ENCODE results near the gene KCNS3. TPM values are rescaled to one million over a fixed set of nuclear protein-coding genes. Genes with fewer than 3 reads are reported as not detected.

KCNS3 gene
- total and polyA plus RNA-seq, 2 of the 13 experiments (the other 11 are each of a cell fraction or from before 2014, with no cell fraction given) = not detected

DNA sequence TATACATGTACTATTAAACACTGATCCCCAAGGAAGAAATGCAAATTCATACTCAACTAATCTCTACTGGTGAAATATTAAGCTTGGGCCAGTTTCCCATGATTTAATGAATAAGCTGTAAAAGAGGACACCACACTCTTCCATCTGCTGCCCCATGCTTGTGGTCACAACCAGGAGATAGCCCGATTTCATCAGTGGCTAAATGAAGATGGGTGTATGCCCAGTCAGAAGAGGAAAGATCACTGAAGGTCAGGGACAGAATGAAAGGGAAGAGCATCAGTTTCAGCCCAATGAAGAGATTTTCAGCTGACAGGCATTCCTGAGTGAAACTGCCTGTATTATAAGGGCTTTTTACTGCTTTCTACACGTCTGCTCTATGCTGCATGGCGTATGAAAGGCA is 103.5 kb downstream of the KCNS3 start (continued):
- TF ChIP-seq, protein P1, sequence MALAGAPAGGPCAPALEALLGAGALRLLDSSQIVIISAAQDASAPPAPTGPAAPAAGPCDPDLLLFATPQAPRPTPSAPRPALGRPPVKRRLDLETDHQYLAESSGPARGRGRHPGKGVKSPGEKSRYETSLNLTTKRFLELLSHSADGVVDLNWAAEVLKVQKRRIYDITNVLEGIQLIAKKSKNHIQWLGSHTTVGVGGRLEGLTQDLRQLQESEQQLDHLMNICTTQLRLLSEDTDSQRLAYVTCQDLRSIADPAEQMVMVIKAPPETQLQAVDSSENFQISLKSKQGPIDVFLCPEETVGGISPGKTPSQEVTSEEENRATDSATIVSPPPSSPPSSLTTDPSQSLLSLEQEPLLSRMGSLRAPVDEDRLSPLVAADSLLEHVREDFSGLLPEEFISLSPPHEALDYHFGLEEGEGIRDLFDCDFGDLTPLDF (CRISPR knock-in tag; IDR thresholded peaks at IDR 0.05) = no peak
- TF ChIP-seq, protein P2, sequence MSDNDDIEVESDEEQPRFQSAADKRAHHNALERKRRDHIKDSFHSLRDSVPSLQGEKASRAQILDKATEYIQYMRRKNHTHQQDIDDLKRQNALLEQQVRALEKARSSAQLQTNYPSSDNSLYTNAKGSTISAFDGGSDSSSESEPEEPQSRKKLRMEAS (IDR thresholded peaks at IDR 0.05) = no peak
- TF ChIP-seq BRCA1 (CRISPR knock-in tag; IDR thresholded peaks at IDR 0.05) (no peak), MIXL1 (CRISPR knock-in tag; IDR thresholded peaks at IDR 0.05) (no peak), HDAC2 (CRISPR knock-in tag; IDR thresholded peaks at IDR 0.05) (no peak), ZSCAN22 (CRISPR knock-in tag; IDR thresholded peaks at IDR 0.05) (no peak), CHD2 (IDR thresholded peaks at IDR 0.05; ENCODE audit: low read depth, low read length) (no peak), SRY (CRISPR knock-in tag; IDR thresholded peaks at IDR 0.05) (no peak), ZFP36L1 (CRISPR knock-in tag; IDR thresholded peaks at IDR 0.05) (no peak)
- TF ChIP-seq, protein P3, sequence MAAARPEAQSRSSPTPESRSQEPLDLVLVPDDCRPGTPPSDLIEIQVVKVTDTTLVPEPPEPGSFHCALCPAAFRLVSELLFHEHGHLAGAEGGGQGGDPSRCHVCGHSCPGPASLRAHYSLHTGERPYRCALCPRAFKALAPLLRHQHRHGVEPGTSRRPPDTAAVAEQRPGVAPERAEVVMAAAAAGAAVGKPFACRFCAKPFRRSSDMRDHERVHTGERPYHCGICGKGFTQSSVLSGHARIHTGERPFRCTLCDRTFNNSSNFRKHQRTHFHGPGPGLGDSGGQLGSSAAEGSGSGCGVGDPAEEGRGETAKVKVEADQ (CRISPR knock-in tag; IDR thresholded peaks at IDR 0.05; ENCODE audit: borderline replicate concordance) = no peak
- TF ChIP-seq, protein P4, sequence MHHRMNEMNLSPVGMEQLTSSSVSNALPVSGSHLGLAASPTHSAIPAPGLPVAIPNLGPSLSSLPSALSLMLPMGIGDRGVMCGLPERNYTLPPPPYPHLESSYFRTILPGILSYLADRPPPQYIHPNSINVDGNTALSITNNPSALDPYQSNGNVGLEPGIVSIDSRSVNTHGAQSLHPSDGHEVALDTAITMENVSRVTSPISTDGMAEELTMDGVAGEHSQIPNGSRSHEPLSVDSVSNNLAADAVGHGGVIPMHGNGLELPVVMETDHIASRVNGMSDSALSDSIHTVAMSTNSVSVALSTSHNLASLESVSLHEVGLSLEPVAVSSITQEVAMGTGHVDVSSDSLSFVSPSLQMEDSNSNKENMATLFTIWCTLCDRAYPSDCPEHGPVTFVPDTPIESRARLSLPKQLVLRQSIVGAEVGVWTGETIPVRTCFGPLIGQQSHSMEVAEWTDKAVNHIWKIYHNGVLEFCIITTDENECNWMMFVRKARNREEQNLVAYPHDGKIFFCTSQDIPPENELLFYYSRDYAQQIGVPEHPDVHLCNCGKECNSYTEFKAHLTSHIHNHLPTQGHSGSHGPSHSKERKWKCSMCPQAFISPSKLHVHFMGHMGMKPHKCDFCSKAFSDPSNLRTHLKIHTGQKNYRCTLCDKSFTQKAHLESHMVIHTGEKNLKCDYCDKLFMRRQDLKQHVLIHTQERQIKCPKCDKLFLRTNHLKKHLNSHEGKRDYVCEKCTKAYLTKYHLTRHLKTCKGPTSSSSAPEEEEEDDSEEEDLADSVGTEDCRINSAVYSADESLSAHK (CRISPR knock-in tag; IDR thresholded peaks at IDR 0.05; ENCODE audit: borderline replicate concordance) = no peak
- TF ChIP-seq, protein P5, sequence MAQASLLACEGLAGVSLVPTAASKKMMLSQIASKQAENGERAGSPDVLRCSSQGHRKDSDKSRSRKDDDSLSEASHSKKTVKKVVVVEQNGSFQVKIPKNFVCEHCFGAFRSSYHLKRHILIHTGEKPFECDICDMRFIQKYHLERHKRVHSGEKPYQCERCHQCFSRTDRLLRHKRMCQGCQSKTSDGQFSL (CRISPR knock-in tag; IDR thresholded peaks at IDR 0.05) = no peak

Other genes starting within 250 kb of the KCNS3 start
- gene SMC6, start 124.9 kb upstream of the KCNS3 start, total RNA-seq (2016; rRNA removed; fragmentation: Illumina TruSeq; extraction: Trizol) = 55.3 and 69.4 TPM in 2 replicates
- gene SMC6, start 124.9 kb upstream of the KCNS3 start, polyA plus RNA-seq (2011; rRNA removed) = 15.2 and 18.9 TPM in 2 replicates
- gene GEN1, start 124.5 kb upstream of the KCNS3 start, total RNA-seq (2016; rRNA removed; fragmentation: Illumina TruSeq; extraction: Trizol) = 26.6 and 27.1 TPM in 2 replicates
- gene GEN1, start 124.5 kb upstream of the KCNS3 start, polyA plus RNA-seq (2011; rRNA removed) = 5.1 and 9.9 TPM in 2 replicates
- not detected in 2 replicates for gene MSGN1, start 62.2 kb upstream of the KCNS3 start, total RNA-seq (2016; rRNA removed; fragmentation: Illumina TruSeq; extraction: Trizol)
- not detected in 2 replicates for gene MSGN1, start 62.2 kb upstream of the KCNS3 start, polyA plus RNA-seq (2011; rRNA removed)